Kidney (tissue), 14 donors: Measurements from ENCODE around the gene HLA-DOB. TPM values are rescaled to one million over a fixed set of nuclear protein-coding genes. Genes with fewer than 3 reads are reported as not detected.

Experiments used
- DNase-seq, 5 donors: peaks; one replicate each; pipeline ENCODE4 v3.0.0-alpha.2; 2013 to 2020
- FAIRE-seq: peaks from 2 replicates; lab custom pipeline; 2012; peaks lifted over from hg19 to GRCh38; lab: Jason Lieb, UNC
- H3K27ac ChIP-seq, 2 donors: one replicate each; pipeline ENCODE4 v1.7.0; 2013; ENCODE audit warnings: low read depth in 2 of 2, low read length in 2 of 2, inconsistent platforms in 1 of 2
- H3K27me3 ChIP-seq: one replicate; pipeline ENCODE4 v1.7.1; 2013; ENCODE audit warnings: low read length, inconsistent platforms; ENCODE audit not compliant: control insufficient read depth, insufficient read depth
- H3K36me3 ChIP-seq, 3 donors: one replicate each; pipeline versions ENCODE4 v1.7.0 to v1.7.1; 2013; ENCODE audit warnings: low read length in 3 of 3, control low read depth in 1 of 3, inconsistent platforms in 1 of 3; ENCODE audit not compliant: insufficient read depth in 3 of 3, control insufficient read depth in 2 of 3
- H3K4me1 ChIP-seq, 3 donors: one replicate each; pipeline versions ENCODE4 v1.7.0 to v1.7.1; 2013; ENCODE audit warnings: low read length in 3 of 3, inconsistent platforms in 1 of 3, low read depth in 1 of 3; ENCODE audit not compliant: control insufficient read depth in 2 of 3, insufficient read depth in 2 of 3
- H3K4me3 ChIP-seq, 3 donors: one replicate each; pipeline versions ENCODE4 v1.7.0 to v1.8.1; 2013; ENCODE audit warnings: low read length in 3 of 3, control low read depth in 1 of 3, inconsistent platforms in 1 of 3
- H3K9ac ChIP-seq, 3 donors: one replicate each; pipeline versions ENCODE4 v1.7.0 to v1.7.1; 2013; ENCODE audit warnings: low read length in 3 of 3, control low read depth in 1 of 3, inconsistent platforms in 1 of 3
- H3K9me3 ChIP-seq, 3 donors: one replicate each; pipeline versions ENCODE4 v1.7.0 to v1.7.1; 2013; ENCODE audit warnings: low read length in 3 of 3, control low read depth in 1 of 3, inconsistent platforms in 1 of 3; ENCODE audit not compliant: control insufficient read depth in 2 of 3, insufficient read depth in 1 of 3
- intact Hi-C: fragments of 100-400 bp; cut with DNase I; formaldehyde crosslinking; loops from one replicate; pipeline ENCODE4 v1.11.1; 2022
- polyA plus RNA-seq: library from polyadenylated mRNA; stranded (reverse); fragments of 350-450 nt; fragmentation: Illumina TruSeq; extraction: RNeasy Lipid Tissue Mini Kit (QIAGEN cat#74804); gene quantifications from one replicate; pipeline ENCODE4 v1.2.3, GENCODE V29; 2014; ENCODE audit warnings: low read depth, low replicate concordance; ENCODE audit not compliant: insufficient read depth
- total RNA-seq: library from RNA; stranded (reverse); fragmentation: NEBNext Ultra II Directional; extraction: Animal tissue kit (Norgen Biotek cat#: 25700); gene quantifications from one replicate; pipeline ENCODE4 v1.2.1, GENCODE V29; 2021
- TF ChIP-seq, protein P1 (sequence below): IDR thresholded peaks from 3 replicates; pipeline ENCODE4 v1.5.1; 2012; ENCODE audit warnings: mild to moderate bottlenecking, moderate library complexity, borderline replicate concordance; ENCODE audit not compliant: insufficient read depth; ENCODE audit errors: extremely low read depth
- donor health status: control.
- donor health status: control.
- donor health status: control.
- donor health status: control.
- donor health status: control.
- donor health status: DM: yes; HTN: yes; CAD: no.
- donor health status: Normal renal cell carcinoma (clear cell type).

HLA-DOB gene
- total and polyA plus RNA-seq, 2 donors from 2014 or later = 1.9 to 6.1 TPM

DNA sequence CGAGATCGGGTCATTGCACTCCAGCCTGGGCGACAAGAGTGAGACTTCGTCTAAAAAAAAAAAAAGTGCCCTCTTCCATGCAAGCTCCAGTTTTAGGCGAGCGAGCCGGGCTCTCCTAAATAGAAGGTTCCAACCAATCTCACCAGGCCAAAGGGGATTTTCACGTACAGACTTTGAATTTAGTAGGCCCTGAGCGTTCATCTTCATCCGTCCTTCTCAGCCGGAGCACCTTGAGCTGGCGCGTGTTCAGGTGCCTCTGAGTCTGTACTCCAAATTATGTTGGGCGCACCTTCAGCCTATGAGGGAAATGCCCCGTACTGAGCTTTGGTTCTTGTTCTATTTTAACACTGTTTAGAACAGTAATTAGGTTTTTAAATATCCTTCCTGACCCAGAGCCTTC is 22.6 kb upstream of the HLA-DOB start:
- DNase-seq (no peak), FAIRE-seq (no peak)
- H3K27ac ChIP-seq = no peak overlapping the region
- no peak overlapping the region for H3K4me3 ChIP-seq
- intact Hi-C loops = no loop called here
- no peak overlapping the region for H3K9ac ChIP-seq
- peaks cover 0 to 17% (median 0%) of the 10 kb centered on the region in 3 donors for H3K36me3 ChIP-seq
- no peaks in the 10 kb centered on the region for H3K9me3 ChIP-seq
- H3K27me3 ChIP-seq = no peaks in the 10 kb centered on the region
- TF ChIP-seq, protein P1, sequence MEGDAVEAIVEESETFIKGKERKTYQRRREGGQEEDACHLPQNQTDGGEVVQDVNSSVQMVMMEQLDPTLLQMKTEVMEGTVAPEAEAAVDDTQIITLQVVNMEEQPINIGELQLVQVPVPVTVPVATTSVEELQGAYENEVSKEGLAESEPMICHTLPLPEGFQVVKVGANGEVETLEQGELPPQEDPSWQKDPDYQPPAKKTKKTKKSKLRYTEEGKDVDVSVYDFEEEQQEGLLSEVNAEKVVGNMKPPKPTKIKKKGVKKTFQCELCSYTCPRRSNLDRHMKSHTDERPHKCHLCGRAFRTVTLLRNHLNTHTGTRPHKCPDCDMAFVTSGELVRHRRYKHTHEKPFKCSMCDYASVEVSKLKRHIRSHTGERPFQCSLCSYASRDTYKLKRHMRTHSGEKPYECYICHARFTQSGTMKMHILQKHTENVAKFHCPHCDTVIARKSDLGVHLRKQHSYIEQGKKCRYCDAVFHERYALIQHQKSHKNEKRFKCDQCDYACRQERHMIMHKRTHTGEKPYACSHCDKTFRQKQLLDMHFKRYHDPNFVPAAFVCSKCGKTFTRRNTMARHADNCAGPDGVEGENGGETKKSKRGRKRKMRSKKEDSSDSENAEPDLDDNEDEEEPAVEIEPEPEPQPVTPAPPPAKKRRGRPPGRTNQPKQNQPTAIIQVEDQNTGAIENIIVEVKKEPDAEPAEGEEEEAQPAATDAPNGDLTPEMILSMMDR = no peak
- peaks cover 0 to 15% (median 0%) of the 10 kb centered on the region in 3 donors for H3K4me1 ChIP-seq

DNA sequence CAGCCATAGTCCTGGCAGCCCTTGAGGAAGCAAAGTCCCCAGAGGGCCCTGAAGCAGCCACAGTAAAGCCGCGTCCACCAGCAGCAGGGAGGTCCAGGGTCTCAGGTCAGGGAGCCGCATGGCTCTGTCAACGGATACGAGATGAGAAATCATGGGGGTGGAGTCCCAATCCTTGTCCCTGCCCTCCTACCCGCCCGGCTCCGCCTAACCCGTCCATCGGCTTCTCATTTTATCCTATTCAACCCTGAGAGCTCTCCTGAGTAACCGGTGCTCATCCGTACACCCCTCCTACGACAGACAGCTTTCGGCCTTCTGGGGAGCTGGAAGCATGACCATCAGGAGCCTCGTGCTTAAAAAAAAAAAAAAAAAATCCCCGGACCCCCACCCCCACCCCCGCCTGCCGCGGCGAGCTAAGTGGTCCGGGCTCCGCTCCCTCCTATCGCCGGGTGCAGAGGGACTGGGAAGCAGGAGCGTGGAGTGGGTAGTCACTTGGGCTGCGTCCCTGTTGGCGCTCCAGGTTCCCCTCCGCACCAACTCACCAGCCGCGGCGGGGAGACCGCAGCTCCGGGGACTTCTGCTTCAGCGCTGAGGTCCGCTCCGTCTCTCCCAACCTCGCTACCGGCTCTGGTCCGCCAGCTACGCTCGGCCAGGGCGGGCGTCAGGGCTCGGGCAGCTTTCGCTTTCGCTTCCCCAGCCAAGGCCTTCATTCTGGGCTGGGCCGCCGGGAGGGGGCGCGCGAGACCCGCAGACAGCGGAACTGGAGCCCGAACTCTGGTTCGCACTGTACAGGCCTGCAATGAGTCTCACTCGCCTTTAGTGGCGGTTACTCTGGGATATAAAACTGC is 21.5 kb upstream of the HLA-DOB start, which contains the start of gene TAP2:
TSS of gene TAP2 (minus strand) at position 626 of the 845 bp plus-strand sequence. CDS start at position 120, 506 bp downstream.
- H3K4me1 ChIP-seq = peaks cover 0 to 15% (median 0%) of the 10 kb centered on the region in 3 donors
- TF ChIP-seq, protein P1 = peak; percentile 95
- H3K27ac ChIP-seq = peak within 1 kb of the TSS; percentile 93 to 94
- peak within 1 kb of the TSS; percentile 43 to 73 (median 63) for H3K4me3 ChIP-seq
- no peak for FAIRE-seq
- peaks cover 0 to 17% (median 0%) of the 10 kb centered on the region in 3 donors for H3K36me3 ChIP-seq
- H3K27me3 ChIP-seq = no peaks in the 10 kb centered on the region
- peak; percentile 96 to 98 (median 97) for DNase-seq
- H3K9ac ChIP-seq = peak within 1 kb of the TSS; percentile 28 to 72 (median 67)
- no peaks in the 10 kb centered on the region for H3K9me3 ChIP-seq
- intact Hi-C loops = no loop called here

DNA sequence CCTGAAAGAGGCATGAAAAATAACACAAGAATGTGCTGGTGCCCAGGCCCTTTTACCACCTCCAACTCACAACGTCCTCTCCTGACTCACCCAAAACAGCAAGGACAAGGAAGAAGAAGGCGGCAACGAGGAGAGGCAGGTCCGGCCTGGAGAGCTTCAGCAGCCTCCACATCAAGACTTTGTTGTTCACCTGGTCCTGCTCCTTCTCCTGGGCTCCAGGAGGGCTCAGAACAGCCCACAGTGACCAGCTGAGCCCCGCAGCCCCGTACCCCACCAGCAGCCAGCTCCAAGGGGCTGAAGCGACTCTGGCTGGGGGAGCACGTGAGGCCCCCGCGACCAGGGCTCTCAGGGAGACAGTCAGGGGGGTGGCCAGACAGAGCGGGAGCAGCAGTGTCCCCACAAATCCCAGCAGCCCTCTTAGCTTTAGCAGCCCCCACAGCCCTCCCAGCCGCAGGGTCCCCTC is 20.9 kb upstream of the HLA-DOB start:
- no peak for DNase-seq
- Histone ChIP-seq H3K9me3 (no peaks in the 10 kb centered on the region), H3K4me3 (peak overlapping the region; percentile 43 to 73 (median 63)), H3K27me3 (no peaks in the 10 kb centered on the region), H3K27ac (peak overlapping the region; percentile 93 to 94), H3K4me1 (peaks cover 0 to 12% (median 0%) of the 10 kb centered on the region in 3 donors), H3K36me3 (peaks cover 0 to 17% (median 0%) of the 10 kb centered on the region in 3 donors), H3K9ac (peak overlapping the region in 1 of 3 donors; percentile 67)
- no peak for FAIRE-seq
- TF ChIP-seq, protein P1 = no peak
- intact Hi-C loops = no loop called here
